Neural progenitor cell (in vitro differentiated cells): ENCODE results near the gene COG5. TPM values are rescaled to one million over a fixed set of nuclear protein-coding genes. Genes with fewer than 3 reads are reported as not detected.

Experiments used
- DNase-seq: peaks from one replicate; pipeline ENCODE4 v3.0.0-alpha.2; 2016; ENCODE audit warnings: low spot score
- H2AFZ ChIP-seq: fragments of 200-600 bp; sonication (generic); replicated peaks from 2 replicates; pipeline ENCODE4 v1.6.1; 2016; ENCODE audit warnings: antibody characterized with exemption
- H3F3A ChIP-seq: fragments of 200-600 bp; sonication (generic); 2 replicates; pipeline ENCODE4 v1.6.1; 2016; ENCODE audit warnings: antibody characterized with exemption, low read depth
- H3K27ac ChIP-seq: fragments of 200-600 bp; sonication (generic); 2 replicates; pipeline ENCODE4 v1.5.1; 2016; ENCODE audit warnings: mild to moderate bottlenecking
- H3K27me3 ChIP-seq: fragments of 200-600 bp; sonication (generic); 2 replicates; pipeline ENCODE4 v1.6.1; 2016; ENCODE audit warnings: mild to moderate bottlenecking, moderate library complexity
- H3K36me3 ChIP-seq: fragments of 200-600 bp; sonication (generic); 2 replicates; pipeline ENCODE4 v1.5.1; 2016
- H3K4me1 ChIP-seq: fragments of 200-600 bp; sonication (generic); 2 replicates; pipeline ENCODE4 v1.6.1; 2016; ENCODE audit warnings: mixed run types
- H3K4me2 ChIP-seq: fragments of 200-600 bp; sonication (generic); 2 replicates; pipeline ENCODE4 v1.6.1; 2016
- H3K4me3 ChIP-seq: fragments of 200-600 bp; sonication (generic); 2 replicates; pipeline ENCODE4 v1.5.1; 2016
- H3K79me2 ChIP-seq: fragments of 200-600 bp; sonication (generic); 2 replicates; pipeline ENCODE4 v1.6.1; 2016; ENCODE audit warnings: low read depth
- H3K9ac ChIP-seq: fragments of 200-600 bp; sonication (generic); 2 replicates; pipeline ENCODE4 v1.6.1; 2016
- H3K9me3 ChIP-seq: fragments of 200-600 bp; sonication (generic); 2 replicates; pipeline ENCODE4 v1.5.1; 2016; ENCODE audit warnings: low read depth
- H4K20me1 ChIP-seq: fragments of 200-600 bp; sonication (generic); 2 replicates; pipeline ENCODE4 v1.6.1; 2016; ENCODE audit warnings: low read depth
- H3K27ac Mint-ChIP-seq: 3 replicates; pipeline ENCODE4 v1.8.0; 2021; ENCODE audit warnings: mixed read lengths
- H3K27me3 Mint-ChIP-seq: 2 replicates; pipeline ENCODE4 v1.8.0; 2022; ENCODE audit warnings: low read depth, mild to moderate bottlenecking, inconsistent platforms, moderate library complexity, mixed read lengths; ENCODE audit not compliant: insufficient read depth
- H3K36me3 Mint-ChIP-seq: 3 replicates; pipeline ENCODE4 v1.8.0; 2021; ENCODE audit warnings: mixed read lengths
- H3K4me1 Mint-ChIP-seq: 3 replicates; pipeline ENCODE4 v1.8.0; 2021; ENCODE audit warnings: mixed read lengths
- H3K4me3 Mint-ChIP-seq: 3 replicates; pipeline ENCODE4 v1.8.0; 2021; ENCODE audit warnings: mild to moderate bottlenecking, moderate library complexity, mixed read lengths
- H3K9me3 Mint-ChIP-seq: 3 replicates; pipeline ENCODE4 v1.8.0; 2020; ENCODE audit warnings: mixed read lengths
- EZH2 ChIP-seq: fragments of 200-600 bp; sonication (generic); IDR thresholded peaks from 2 replicates; pipeline ENCODE4 v1.6.1; 2017; ENCODE audit warnings: antibody characterized with exemption, mild to moderate bottlenecking, moderate library complexity
- EZH2phosphoT487 ChIP-seq: fragments of 200-600 bp; sonication (generic); IDR thresholded peaks from 2 replicates; pipeline ENCODE4 v1.6.1; 2017; ENCODE audit warnings: antibody characterized with exemption
- total RNA-seq: library from RNA; depleted of rRNA; stranded (reverse); fragments of >200 nt; gene quantifications from 2 replicates; pipeline ENCODE4 v1.2.3, GENCODE V29; 2015; ENCODE audit warnings: low replicate concordance
- TF ChIP-seq, protein P1 (sequence below): fragments of 200-600 bp; sonication (generic); IDR thresholded peaks from 2 replicates; pipeline ENCODE4 v1.5.1; 2017; ENCODE audit warnings: antibody characterized with exemption, mild to moderate bottlenecking

Gene COG5
- total RNA-seq, 1 donor from 2014 or later: 90.5 TPM

DNA sequence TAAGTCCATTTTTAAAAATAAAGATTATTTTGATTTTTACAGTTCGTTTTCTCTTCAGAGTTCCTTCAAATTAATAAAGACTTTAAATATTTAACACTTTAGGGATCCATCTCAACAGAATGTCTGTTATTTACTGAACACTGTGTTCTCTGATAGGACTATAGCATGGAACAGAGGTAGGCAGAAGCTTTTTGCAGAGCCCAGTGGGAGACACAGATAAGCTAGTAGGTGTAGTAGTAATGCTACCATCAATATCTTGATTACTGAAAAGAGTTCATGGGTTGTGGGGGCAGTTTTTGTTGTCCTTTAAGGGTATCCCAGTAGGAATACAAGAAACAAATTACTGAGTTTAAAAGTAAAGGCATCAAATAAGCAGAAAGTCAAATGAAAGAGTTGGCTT is 254.4 kb downstream of the COG5 start:
- Histone ChIP-seq H3K79me2 (no peaks in the 10 kb centered on the region), H3K4me3 (no peak overlapping the region), H3K36me3 (no peaks in the 10 kb centered on the region), H4K20me1 (no peaks in the 10 kb centered on the region), H3F3A (no peaks in the 10 kb centered on the region), H3K9ac (no peak overlapping the region), H3K4me1 (peaks cover 9% of the 10 kb centered on the region), H3K27me3 (no peaks in the 10 kb centered on the region), H3K9me3 (no peaks in the 10 kb centered on the region), H3K27ac (no peak overlapping the region), H3K4me2 (no peak overlapping the region), H2AFZ (no peak overlapping the region)
- no peak overlapping the region for H3K27ac Mint-ChIP-seq
- TF ChIP-seq EZH2 (no peak), EZH2phosphoT487 (no peak)
- TF ChIP-seq, protein P1, sequence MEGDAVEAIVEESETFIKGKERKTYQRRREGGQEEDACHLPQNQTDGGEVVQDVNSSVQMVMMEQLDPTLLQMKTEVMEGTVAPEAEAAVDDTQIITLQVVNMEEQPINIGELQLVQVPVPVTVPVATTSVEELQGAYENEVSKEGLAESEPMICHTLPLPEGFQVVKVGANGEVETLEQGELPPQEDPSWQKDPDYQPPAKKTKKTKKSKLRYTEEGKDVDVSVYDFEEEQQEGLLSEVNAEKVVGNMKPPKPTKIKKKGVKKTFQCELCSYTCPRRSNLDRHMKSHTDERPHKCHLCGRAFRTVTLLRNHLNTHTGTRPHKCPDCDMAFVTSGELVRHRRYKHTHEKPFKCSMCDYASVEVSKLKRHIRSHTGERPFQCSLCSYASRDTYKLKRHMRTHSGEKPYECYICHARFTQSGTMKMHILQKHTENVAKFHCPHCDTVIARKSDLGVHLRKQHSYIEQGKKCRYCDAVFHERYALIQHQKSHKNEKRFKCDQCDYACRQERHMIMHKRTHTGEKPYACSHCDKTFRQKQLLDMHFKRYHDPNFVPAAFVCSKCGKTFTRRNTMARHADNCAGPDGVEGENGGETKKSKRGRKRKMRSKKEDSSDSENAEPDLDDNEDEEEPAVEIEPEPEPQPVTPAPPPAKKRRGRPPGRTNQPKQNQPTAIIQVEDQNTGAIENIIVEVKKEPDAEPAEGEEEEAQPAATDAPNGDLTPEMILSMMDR: no peak
- no peaks in the 10 kb centered on the region for H3K36me3 Mint-ChIP-seq
- H3K9me3 Mint-ChIP-seq: no peaks in the 10 kb centered on the region
- H3K4me1 Mint-ChIP-seq: no peaks in the 10 kb centered on the region
- no peak for DNase-seq
- no peak overlapping the region for H3K4me3 Mint-ChIP-seq
- H3K27me3 Mint-ChIP-seq: no peaks in the 10 kb centered on the region

DNA sequence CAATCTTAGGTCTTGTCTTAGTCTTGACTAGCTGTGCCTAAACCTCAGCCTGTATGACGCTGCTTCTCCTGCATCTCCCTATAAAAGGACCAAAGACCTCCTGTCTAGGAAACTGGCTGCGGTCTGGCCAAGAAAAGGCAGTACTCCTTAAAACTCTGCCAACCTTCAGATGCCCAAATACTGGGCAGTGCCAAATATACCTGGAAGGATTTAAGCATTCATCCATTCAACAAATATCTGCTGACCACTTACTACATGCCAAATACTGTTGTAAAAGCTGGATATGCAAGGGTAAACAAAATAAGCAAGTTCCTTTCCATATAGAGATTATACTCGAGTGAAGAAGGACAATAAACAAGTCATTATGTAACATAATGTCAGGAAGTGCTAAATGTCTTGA is 259.1 kb downstream of the COG5 start:
- TF ChIP-seq EZH2phosphoT487 (no peak), EZH2 (no peak)
- Histone ChIP-seq H3K27me3 (no peaks in the 10 kb centered on the region), H4K20me1 (no peaks in the 10 kb centered on the region), H3K27ac (no peak overlapping the region), H3K9me3 (no peaks in the 10 kb centered on the region), H3F3A (no peaks in the 10 kb centered on the region), H3K4me1 (no peaks in the 10 kb centered on the region), H3K36me3 (no peaks in the 10 kb centered on the region), H3K79me2 (no peaks in the 10 kb centered on the region), H3K4me3 (no peak overlapping the region), H3K9ac (no peak overlapping the region), H3K4me2 (no peak overlapping the region), H2AFZ (no peak overlapping the region)
- DNase-seq: no peak
- no peaks in the 10 kb centered on the region for H3K27me3 Mint-ChIP-seq
- H3K4me1 Mint-ChIP-seq: no peaks in the 10 kb centered on the region
- no peak overlapping the region for H3K4me3 Mint-ChIP-seq
- no peaks in the 10 kb centered on the region for H3K9me3 Mint-ChIP-seq
- H3K27ac Mint-ChIP-seq: no peak overlapping the region
- H3K36me3 Mint-ChIP-seq: no peaks in the 10 kb centered on the region

DNA sequence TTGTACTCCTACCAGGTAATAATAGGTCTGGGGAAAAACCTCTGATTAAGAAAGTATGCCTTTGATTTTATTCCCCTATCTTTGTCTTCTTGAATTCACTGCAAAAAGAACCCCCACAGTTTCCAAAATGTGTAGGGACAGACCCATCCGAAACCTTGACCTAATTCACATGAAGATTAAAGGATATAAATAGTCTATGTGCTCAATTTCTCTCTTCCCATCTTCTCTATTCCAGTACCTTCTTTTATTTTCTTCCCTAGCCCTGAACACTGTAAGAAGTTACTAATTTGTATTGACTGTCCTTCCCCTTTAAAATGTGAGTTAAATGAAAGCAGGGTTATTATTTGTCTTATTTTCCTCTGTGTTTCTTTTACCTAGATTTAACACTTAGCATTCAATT is 259.7 kb downstream of the COG5 start:
- no peaks in the 10 kb centered on the region for H3K27me3 Mint-ChIP-seq
- Histone ChIP-seq H3F3A (no peaks in the 10 kb centered on the region), H3K4me2 (no peak overlapping the region), H2AFZ (no peak overlapping the region), H3K9me3 (no peaks in the 10 kb centered on the region), H3K9ac (no peak overlapping the region), H3K36me3 (no peaks in the 10 kb centered on the region), H3K79me2 (no peaks in the 10 kb centered on the region), H3K4me1 (no peaks in the 10 kb centered on the region), H3K27ac (no peak overlapping the region), H4K20me1 (no peaks in the 10 kb centered on the region), H3K4me3 (no peak overlapping the region), H3K27me3 (no peaks in the 10 kb centered on the region)
- TF ChIP-seq EZH2 (no peak), EZH2phosphoT487 (no peak)
- TF ChIP-seq, protein P1: no peak
- H3K36me3 Mint-ChIP-seq: no peaks in the 10 kb centered on the region
- DNase-seq: no peak
- H3K27ac Mint-ChIP-seq: no peak overlapping the region
- no peaks in the 10 kb centered on the region for H3K4me1 Mint-ChIP-seq
- H3K4me3 Mint-ChIP-seq: no peak overlapping the region
- no peaks in the 10 kb centered on the region for H3K9me3 Mint-ChIP-seq

DNA sequence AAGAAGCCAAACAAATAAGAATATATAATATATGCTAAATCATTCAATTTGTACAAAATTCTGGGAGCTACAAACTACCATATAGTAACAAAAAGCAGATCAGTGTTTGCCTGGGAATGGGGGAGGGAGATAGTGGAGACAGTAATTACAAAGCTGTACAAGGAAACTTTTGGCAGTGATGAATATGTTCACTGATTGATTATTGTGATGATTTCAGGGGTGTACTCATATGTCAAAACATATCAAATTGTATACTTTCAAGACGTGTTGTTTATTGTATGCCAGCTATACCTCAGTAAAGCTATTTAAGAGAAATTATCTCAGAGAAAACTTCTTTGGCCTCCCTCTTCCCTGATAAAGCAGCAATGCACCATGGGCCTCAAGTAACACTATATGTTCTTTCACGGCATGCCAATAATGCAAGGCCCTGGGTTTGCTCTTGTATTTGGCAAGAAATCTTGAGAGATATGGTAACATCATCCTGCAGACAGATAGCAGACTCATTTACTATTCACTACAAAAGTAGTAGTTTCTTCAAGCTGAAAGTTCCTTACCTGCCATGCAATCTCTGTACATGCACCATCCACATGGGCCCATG is 261.4 kb downstream of the COG5 start:
- no peak for DNase-seq
- H3F3A ChIP-seq: no peaks in the 10 kb centered on the region
- Mint-ChIP-seq H3K36me3 (no peaks in the 10 kb centered on the region), H3K27ac (no peak overlapping the region), H3K4me1 (no peaks in the 10 kb centered on the region), H3K9me3 (no peaks in the 10 kb centered on the region), H3K4me3 (no peak overlapping the region), H3K27me3 (no peaks in the 10 kb centered on the region)
- H3K9ac ChIP-seq: no peak overlapping the region
- H3K36me3 ChIP-seq: no peaks in the 10 kb centered on the region
- H4K20me1 ChIP-seq: no peaks in the 10 kb centered on the region
- H3K4me2 ChIP-seq: no peak overlapping the region
- no peak overlapping the region for H2AFZ ChIP-seq
- no peaks in the 10 kb centered on the region for H3K4me1 ChIP-seq
- TF ChIP-seq, protein P1: no peak
- TF ChIP-seq EZH2phosphoT487: no peak
- TF ChIP-seq EZH2: no peak
- H3K9me3 ChIP-seq: no peaks in the 10 kb centered on the region
- no peak overlapping the region for H3K4me3 ChIP-seq
- H3K79me2 ChIP-seq: no peaks in the 10 kb centered on the region
- no peaks in the 10 kb centered on the region for H3K27me3 ChIP-seq
- no peak overlapping the region for H3K27ac ChIP-seq
